H1 (cell line): ENCODE results near the gene GSG1L. TPM values are rescaled to one million over a fixed set of nuclear protein-coding genes. Genes with fewer than 3 reads are reported as not detected.

Source experiments
- CBX8 ChIP-seq: fragments of 300-800, 300-1000 bp; sonication (generic); IDR thresholded peaks from 2 replicates; pipeline ENCODE4 v1.7.1; 2016; ENCODE audit warnings: low read depth, low read length, borderline replicate concordance
- NRF1 ChIP-seq: IDR thresholded peaks from 2 replicates; pipeline ENCODE4 v1.6.1; 2011; ENCODE audit warnings: mild to moderate bottlenecking, low read depth, low read length, improper control_type of control experiment
- POU5F1 ChIP-seq: IDR thresholded peaks from 2 replicates; pipeline ENCODE4 v1.6.1; 2011; ENCODE audit warnings: low read depth, mild to moderate bottlenecking, low read length, moderate library complexity
- SIRT6 ChIP-seq: IDR thresholded peaks from one replicate; pipeline ENCODE4 v1.7.1; 2012; ENCODE audit warnings: low read length, inconsistent platforms
- ZNF274 ChIP-seq: IDR thresholded peaks from 2 replicates; pipeline ENCODE4 v1.7.0; 2012; ENCODE audit warnings: low read length, borderline replicate concordance; ENCODE audit errors: extremely low read depth
- polyA plus RNA-seq, 7 experiments: library from polyadenylated mRNA; depleted of rRNA in 3 of 7; stranded (reverse) in 5 of 7; unstranded in 2 of 7; fragments of >200 nt in 5 of 7; fragments of 200-250 nt in 2 of 7; gene quantifications; 1 replicate in 5 of 7; 2 replicates in 1 of 7; 4 replicates in 1 of 7; pipeline versions ENCODE4 v1.2.1 to v1.2.3, GENCODE V29; 2011 to 2013; ENCODE audit warnings: missing spikeins in 2 of 7, mixed read lengths in 2 of 7
- total RNA-seq: library from RNA; stranded (reverse); fragmentation: NEBNext Ultra II Directional; extraction: Animal tissue kit (Norgen Biotek cat#: 25700); gene quantifications from 2 replicates; pipeline ENCODE4 v1.2.1, GENCODE V29; 2021
- TF ChIP-seq, protein P1 (sequence below): fragments of 300-600 bp; sonication (generic); IDR thresholded peaks from 2 replicates; pipeline ENCODE4 v1.7.1; 2012; ENCODE audit warnings: low read length, moderate library complexity, mild to moderate bottlenecking, inconsistent platforms; ENCODE audit not compliant: insufficient replicate concordance

The GSG1L gene
- total and polyA plus RNA-seq, 2 of the 8 experiments (the other 6 are each of a cell fraction or from before 2014, with no cell fraction given): 0.71 to 1.1 TPM

DNA sequence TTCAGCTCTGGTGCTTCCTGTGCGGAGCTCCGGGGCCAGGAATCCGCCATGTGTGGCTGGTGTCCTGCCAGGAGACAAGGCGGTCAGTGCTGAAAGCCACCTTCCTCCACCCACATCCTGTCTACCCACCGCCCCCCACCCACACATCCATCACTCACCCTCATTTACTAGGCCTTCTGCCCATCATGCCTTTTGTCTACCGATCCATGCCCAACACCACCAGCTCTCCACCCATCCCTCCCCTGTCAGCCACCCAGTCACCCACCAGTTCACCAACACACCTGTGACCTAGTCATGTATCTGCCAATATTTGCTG is 272.2 kb downstream of the GSG1L start (continued):
- TF ChIP-seq, protein P1, sequence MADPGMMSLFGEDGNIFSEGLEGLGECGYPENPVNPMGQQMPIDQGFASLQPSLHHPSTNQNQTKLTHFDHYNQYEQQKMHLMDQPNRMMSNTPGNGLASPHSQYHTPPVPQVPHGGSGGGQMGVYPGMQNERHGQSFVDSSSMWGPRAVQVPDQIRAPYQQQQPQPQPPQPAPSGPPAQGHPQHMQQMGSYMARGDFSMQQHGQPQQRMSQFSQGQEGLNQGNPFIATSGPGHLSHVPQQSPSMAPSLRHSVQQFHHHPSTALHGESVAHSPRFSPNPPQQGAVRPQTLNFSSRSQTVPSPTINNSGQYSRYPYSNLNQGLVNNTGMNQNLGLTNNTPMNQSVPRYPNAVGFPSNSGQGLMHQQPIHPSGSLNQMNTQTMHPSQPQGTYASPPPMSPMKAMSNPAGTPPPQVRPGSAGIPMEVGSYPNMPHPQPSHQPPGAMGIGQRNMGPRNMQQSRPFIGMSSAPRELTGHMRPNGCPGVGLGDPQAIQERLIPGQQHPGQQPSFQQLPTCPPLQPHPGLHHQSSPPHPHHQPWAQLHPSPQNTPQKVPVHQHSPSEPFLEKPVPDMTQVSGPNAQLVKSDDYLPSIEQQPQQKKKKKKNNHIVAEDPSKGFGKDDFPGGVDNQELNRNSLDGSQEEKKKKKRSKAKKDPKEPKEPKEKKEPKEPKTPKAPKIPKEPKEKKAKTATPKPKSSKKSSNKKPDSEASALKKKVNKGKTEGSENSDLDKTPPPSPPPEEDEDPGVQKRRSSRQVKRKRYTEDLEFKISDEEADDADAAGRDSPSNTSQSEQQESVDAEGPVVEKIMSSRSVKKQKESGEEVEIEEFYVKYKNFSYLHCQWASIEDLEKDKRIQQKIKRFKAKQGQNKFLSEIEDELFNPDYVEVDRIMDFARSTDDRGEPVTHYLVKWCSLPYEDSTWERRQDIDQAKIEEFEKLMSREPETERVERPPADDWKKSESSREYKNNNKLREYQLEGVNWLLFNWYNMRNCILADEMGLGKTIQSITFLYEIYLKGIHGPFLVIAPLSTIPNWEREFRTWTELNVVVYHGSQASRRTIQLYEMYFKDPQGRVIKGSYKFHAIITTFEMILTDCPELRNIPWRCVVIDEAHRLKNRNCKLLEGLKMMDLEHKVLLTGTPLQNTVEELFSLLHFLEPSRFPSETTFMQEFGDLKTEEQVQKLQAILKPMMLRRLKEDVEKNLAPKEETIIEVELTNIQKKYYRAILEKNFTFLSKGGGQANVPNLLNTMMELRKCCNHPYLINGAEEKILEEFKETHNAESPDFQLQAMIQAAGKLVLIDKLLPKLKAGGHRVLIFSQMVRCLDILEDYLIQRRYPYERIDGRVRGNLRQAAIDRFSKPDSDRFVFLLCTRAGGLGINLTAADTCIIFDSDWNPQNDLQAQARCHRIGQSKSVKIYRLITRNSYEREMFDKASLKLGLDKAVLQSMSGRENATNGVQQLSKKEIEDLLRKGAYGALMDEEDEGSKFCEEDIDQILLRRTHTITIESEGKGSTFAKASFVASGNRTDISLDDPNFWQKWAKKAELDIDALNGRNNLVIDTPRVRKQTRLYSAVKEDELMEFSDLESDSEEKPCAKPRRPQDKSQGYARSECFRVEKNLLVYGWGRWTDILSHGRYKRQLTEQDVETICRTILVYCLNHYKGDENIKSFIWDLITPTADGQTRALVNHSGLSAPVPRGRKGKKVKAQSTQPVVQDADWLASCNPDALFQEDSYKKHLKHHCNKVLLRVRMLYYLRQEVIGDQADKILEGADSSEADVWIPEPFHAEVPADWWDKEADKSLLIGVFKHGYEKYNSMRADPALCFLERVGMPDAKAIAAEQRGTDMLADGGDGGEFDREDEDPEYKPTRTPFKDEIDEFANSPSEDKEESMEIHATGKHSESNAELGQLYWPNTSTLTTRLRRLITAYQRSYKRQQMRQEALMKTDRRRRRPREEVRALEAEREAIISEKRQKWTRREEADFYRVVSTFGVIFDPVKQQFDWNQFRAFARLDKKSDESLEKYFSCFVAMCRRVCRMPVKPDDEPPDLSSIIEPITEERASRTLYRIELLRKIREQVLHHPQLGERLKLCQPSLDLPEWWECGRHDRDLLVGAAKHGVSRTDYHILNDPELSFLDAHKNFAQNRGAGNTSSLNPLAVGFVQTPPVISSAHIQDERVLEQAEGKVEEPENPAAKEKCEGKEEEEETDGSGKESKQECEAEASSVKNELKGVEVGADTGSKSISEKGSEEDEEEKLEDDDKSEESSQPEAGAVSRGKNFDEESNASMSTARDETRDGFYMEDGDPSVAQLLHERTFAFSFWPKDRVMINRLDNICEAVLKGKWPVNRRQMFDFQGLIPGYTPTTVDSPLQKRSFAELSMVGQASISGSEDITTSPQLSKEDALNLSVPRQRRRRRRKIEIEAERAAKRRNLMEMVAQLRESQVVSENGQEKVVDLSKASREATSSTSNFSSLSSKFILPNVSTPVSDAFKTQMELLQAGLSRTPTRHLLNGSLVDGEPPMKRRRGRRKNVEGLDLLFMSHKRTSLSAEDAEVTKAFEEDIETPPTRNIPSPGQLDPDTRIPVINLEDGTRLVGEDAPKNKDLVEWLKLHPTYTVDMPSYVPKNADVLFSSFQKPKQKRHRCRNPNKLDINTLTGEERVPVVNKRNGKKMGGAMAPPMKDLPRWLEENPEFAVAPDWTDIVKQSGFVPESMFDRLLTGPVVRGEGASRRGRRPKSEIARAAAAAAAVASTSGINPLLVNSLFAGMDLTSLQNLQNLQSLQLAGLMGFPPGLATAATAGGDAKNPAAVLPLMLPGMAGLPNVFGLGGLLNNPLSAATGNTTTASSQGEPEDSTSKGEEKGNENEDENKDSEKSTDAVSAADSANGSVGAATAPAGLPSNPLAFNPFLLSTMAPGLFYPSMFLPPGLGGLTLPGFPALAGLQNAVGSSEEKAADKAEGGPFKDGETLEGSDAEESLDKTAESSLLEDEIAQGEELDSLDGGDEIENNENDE: no peak
- no peak for TF ChIP-seq SIRT6
- no peak for TF ChIP-seq NRF1
- TF ChIP-seq POU5F1: no peak
- no peak for TF ChIP-seq CBX8
- TF ChIP-seq ZNF274: no peak
